ENCODE data around the gene NT5M. TPM values are rescaled to one million over a fixed set of nuclear protein-coding genes. Genes with fewer than 3 reads are reported as not detected.

NT5M gene
- total RNA-seq, 6 experiments from 2014 or later = 0.51 to 3.0 (median 0.87) TPM

DNA sequence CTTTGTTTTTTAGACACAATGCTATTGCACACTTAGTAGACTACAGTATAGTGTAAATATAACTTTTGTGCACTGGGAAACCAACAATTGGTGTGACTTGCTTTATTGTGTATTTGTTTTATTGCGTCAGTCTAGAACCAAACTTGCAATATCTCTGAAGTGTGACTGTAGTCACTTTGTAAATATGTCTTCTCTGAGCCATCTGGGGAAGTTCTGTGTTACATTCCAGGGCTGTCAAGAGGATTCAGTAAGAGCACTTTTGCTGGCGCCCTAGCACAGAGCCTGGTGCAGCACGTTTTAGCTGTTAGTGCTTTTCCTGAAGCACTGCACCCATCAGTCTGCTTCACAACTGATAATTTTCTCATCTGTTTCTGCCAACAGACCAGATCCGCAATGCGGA is 73.2 kb downstream of the NT5M start:
- 68% methylated on average over 5 of the region's 5 CpGs for WGBS (ENCODE audit: insufficient coverage, low coverage, low lambda C conversion rate, missing lambda C conversion rate)
- Histone ChIP-seq H3K4me3 (no peak overlapping the region), H3K27ac (no peak overlapping the region), H3K4me1 (no peaks in the 10 kb centered on the region), H3K27me3 (no peaks in the 10 kb centered on the region), H3K36me3 (no peaks in the 10 kb centered on the region), H3K9me3 (no peaks in the 10 kb centered on the region)
- TF ChIP-seq POLR2A (IDR thresholded peaks at IDR 0.05) = no peak
- TF ChIP-seq, protein P1, sequence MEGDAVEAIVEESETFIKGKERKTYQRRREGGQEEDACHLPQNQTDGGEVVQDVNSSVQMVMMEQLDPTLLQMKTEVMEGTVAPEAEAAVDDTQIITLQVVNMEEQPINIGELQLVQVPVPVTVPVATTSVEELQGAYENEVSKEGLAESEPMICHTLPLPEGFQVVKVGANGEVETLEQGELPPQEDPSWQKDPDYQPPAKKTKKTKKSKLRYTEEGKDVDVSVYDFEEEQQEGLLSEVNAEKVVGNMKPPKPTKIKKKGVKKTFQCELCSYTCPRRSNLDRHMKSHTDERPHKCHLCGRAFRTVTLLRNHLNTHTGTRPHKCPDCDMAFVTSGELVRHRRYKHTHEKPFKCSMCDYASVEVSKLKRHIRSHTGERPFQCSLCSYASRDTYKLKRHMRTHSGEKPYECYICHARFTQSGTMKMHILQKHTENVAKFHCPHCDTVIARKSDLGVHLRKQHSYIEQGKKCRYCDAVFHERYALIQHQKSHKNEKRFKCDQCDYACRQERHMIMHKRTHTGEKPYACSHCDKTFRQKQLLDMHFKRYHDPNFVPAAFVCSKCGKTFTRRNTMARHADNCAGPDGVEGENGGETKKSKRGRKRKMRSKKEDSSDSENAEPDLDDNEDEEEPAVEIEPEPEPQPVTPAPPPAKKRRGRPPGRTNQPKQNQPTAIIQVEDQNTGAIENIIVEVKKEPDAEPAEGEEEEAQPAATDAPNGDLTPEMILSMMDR (IDR thresholded peaks at IDR 0.05) = no peak
- ATAC-seq (peak in 1 of 4 donors; percentile 78), DNase-seq (no peak)
- intact Hi-C loops (cut with DNase I) = no loop called here

DNA sequence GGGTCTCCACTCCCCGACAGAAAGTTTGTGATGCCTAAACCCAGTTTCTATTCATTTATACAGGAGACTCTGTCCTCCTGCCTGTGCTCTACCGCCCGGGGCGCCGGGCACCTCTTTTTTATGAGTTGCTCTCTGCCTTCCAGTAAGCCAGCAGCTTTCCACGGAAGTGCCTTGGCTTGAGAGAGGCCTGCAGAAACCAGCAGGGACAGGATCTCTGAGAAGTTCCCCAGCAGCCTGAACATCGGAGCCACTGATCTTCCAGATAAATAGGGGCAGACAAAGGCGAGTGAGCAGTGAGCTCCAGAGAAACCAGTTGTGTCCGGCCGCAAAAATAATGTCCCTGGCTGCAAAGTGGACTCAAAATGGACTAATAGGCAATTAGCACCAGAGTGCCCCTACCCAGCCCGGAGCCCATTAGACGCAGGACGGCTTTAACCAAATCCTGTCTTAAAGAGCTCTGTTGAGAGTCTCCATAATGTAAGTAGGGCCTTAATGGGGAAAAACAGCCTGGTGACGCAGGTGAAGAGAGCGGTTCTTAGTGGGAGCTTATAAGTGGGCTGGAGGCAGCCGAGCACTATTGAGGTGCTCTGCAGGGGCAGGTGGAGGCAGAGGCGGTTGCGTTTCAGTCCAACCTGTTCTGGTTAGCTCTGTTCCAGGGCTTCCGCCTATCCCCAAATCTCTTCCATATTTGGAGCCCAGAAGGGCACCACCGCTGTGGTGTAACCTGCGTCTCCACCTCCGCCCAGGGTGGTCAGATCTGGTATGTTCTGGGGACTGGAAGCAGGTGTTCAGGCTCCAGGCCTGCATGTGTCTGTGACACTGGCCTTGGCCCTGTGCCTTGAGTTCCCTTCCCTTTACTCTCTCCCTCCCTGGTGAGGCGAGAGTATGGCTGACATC is 74.1 kb downstream of the NT5M start:
- no peak overlapping the region for H3K27ac ChIP-seq
- intact Hi-C loops (cut with DNase I) = no loop called here
- TF ChIP-seq POLR2A (IDR thresholded peaks at IDR 0.05) = no peak
- TF ChIP-seq, protein P1 (IDR thresholded peaks at IDR 0.05) = no peak

DNA sequence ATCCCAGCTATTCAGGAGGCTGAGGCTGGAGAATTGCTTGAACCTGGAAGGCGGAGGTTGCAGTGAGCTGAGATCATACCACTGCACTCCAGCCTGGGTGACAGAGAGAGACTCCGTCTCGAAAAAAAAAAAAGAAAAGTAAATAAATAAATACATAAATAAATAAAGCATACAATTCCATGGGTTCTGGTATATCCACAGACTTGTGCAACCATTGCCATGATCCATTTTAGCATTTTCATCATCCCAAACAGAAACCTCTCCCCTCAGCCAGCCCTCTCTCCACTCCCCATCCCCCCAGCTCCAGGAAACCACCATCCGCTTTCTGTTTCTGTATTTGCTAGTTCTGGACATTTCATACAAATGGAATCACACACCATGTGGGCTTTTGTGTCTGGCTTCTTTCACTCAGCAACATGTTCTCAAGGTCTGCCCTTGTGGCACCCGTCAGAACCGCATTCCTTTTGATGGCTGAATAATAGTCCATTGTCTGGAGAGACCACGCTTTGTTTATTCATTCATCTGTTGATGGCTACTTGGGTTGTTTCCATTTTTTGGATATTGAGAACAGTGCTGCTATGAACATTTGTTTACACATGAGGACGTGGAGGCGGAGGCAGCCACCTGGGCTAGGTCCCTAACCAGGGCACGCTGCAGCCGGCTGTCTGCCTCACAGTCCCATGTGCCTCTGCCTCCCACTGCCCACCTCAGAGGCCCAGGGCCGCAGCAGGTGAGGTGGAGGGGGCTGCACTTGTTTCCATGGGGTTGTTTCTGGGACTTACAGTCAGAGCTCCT is 76.2 kb downstream of the NT5M start:
- Histone ChIP-seq H3K36me3 (no peaks in the 10 kb centered on the region), H3K4me1 (no peaks in the 10 kb centered on the region), H3K27me3 (no peaks in the 10 kb centered on the region), H3K9me3 (no peaks in the 10 kb centered on the region), H3K27ac (no peak overlapping the region), H3K4me3 (no peak overlapping the region)
- DNase-seq (no peak), ATAC-seq (no peak)
- intact Hi-C loops (cut with DNase I) = no loop called here
- no peak for TF ChIP-seq POLR2A (IDR thresholded peaks at IDR 0.05)
- TF ChIP-seq, protein P1 (IDR thresholded peaks at IDR 0.05) = no peak
- WGBS (ENCODE audit: insufficient coverage, low coverage, low lambda C conversion rate, missing lambda C conversion rate) = 70% methylated on average over 9 of the region's 12 CpGs

More for the DNA sequence above, 74.1 kb downstream of the NT5M start:
- WGBS (ENCODE audit: insufficient coverage, low coverage, low lambda C conversion rate, missing lambda C conversion rate) = 94% methylated on average over 14 of the region's 23 CpGs
- H3K4me1 ChIP-seq = no peaks in the 10 kb centered on the region
- DNase-seq = no peak
- ATAC-seq = peak in 1 of 4 donors; percentile 9
- no peaks in the 10 kb centered on the region for H3K9me3 ChIP-seq
- H3K27me3 ChIP-seq = no peaks in the 10 kb centered on the region
- no peaks in the 10 kb centered on the region for H3K36me3 ChIP-seq
- H3K4me3 ChIP-seq = no peak overlapping the region

DNA sequence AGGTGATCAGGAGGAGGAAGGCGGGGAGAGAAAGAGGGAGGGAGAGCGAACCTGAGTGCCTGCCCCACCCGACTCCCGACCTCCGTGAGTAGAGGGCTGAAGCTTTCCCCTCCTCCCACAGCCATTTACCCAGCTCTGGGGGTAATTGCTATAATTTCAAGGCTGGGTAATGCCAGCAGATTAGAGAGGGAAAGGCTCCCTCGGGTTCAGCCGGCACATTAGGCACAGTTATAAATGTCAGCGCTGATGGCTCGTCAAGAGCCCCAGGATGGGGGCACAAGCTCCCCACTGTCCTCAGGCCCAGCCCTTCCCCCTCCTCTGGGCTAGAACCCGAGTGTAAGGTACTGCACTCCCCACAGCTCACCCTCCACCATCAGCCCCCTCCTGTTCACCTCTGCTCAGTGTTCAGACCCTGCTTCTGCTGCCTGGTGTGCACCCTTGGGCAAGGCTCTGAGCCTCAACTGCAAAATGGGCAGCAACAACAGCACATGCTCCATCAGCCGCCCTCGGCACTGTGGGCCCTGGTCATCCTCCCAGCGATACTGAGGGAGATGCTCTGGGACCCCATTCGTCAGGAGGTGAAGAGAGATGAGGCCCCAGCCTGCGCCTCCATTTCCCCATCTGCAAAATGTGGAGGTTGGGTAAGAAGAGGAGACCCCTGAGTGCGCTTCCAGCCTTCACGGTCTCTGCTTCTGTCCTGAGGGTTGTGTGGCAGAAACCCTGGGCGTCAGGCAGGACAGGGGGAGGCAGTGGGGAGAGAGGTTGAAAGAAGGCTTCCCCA is 77.2 kb downstream of the NT5M start:
- DNase-seq (no peak), ATAC-seq (no peak)
- Histone ChIP-seq H3K9me3 (no peaks in the 10 kb centered on the region), H3K36me3 (no peaks in the 10 kb centered on the region), H3K4me3 (no peak overlapping the region), H3K4me1 (no peaks in the 10 kb centered on the region), H3K27me3 (no peaks in the 10 kb centered on the region), H3K27ac (no peak overlapping the region)
- WGBS (ENCODE audit: insufficient coverage, low coverage, low lambda C conversion rate, missing lambda C conversion rate) = 63% methylated on average over 6 of the region's 18 CpGs
- intact Hi-C loops (cut with DNase I) = no loop called here
- TF ChIP-seq POLR2A (IDR thresholded peaks at IDR 0.05) = no peak
- TF ChIP-seq, protein P1 (IDR thresholded peaks at IDR 0.05) = no peak
